ENCODE results near the gene GMNC. TPM values are rescaled to one million over a fixed set of nuclear protein-coding genes. Genes with fewer than 3 reads are reported as not detected.
"Not testable (repeated sequence)": the region's sequence is repeated elsewhere in the genome, so short reads cannot be mapped to it uniquely, and the experiment has no call there.

Gene GMNC
- total and polyA plus RNA-seq, 12 donors = 0.07 to 3.7 (median 0.45) TPM; not detected in 1

DNA sequence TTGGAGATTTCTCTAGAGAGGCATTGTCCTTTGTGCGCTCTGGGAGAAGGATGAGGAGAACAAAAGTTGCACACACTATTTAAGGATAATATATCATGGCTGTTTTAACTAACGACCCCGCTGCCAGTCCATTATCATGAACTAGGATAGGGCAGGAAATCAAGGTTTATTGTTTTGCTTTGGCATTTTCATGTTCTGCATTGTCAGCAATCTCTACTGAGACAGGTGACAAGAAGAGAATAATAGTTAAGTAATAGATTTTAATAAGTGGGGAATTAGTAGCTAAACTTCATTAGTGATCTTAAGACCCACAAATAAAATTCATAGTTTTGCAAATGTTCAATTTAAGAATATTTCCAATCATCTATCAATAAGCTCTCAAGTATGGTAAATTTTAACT, 20.6 kb upstream of the GMNC start:
- intact Hi-C loops (cut with DNase I) = loop anchor here in 7 of 10 donors (2.0 to 10.0 kb wide), 4 partner anchors 169 to 181 kb away; no protein-coding TSS in a partner anchor
- H3K9me3 ChIP-seq = no peaks in the 10 kb centered on the region
- WGBS, 2 donors = 63 to 75% methylated on average over 3 of the region's 3 CpGs
- TF ChIP-seq, protein P1, sequence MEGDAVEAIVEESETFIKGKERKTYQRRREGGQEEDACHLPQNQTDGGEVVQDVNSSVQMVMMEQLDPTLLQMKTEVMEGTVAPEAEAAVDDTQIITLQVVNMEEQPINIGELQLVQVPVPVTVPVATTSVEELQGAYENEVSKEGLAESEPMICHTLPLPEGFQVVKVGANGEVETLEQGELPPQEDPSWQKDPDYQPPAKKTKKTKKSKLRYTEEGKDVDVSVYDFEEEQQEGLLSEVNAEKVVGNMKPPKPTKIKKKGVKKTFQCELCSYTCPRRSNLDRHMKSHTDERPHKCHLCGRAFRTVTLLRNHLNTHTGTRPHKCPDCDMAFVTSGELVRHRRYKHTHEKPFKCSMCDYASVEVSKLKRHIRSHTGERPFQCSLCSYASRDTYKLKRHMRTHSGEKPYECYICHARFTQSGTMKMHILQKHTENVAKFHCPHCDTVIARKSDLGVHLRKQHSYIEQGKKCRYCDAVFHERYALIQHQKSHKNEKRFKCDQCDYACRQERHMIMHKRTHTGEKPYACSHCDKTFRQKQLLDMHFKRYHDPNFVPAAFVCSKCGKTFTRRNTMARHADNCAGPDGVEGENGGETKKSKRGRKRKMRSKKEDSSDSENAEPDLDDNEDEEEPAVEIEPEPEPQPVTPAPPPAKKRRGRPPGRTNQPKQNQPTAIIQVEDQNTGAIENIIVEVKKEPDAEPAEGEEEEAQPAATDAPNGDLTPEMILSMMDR (IDR thresholded peaks at IDR 0.05) = no peak
- no peak overlapping the region for H3K4me3 ChIP-seq
- DNase-seq (no peak), ATAC-seq (no peak)
- no peaks in the 10 kb centered on the region for H3K36me3 ChIP-seq
- no peaks in the 10 kb centered on the region for H3K4me1 ChIP-seq
- H3K27ac ChIP-seq = no peak overlapping the region
- H3K27me3 ChIP-seq = peaks cover 0 to under 1% (median 0%) of the 10 kb centered on the region in 7 donors

GRCh38 chr3:190877925-190878324, 15.4 kb upstream of the GMNC start:
- intact Hi-C loops (cut with DNase I) = no loop called here
- DNase-seq = no peak
- no peak overlapping the region for H3K4me3 ChIP-seq
- no peak for ATAC-seq
- WGBS, 2 donors = 87 to 88% methylated on average over 17 of the region's 17 CpGs
- H3K36me3 ChIP-seq = no peaks in the 10 kb centered on the region
- H3K9me3 ChIP-seq = no peaks in the 10 kb centered on the region
- TF ChIP-seq, protein P1 (IDR thresholded peaks at IDR 0.05) = peak in 5 of 9 donors; percentile 5 to 15 (median 13)
- H3K27me3 ChIP-seq = no peaks in the 10 kb centered on the region
- no peaks in the 10 kb centered on the region for H3K4me1 ChIP-seq
- no peak overlapping the region for H3K27ac ChIP-seq

DNA sequence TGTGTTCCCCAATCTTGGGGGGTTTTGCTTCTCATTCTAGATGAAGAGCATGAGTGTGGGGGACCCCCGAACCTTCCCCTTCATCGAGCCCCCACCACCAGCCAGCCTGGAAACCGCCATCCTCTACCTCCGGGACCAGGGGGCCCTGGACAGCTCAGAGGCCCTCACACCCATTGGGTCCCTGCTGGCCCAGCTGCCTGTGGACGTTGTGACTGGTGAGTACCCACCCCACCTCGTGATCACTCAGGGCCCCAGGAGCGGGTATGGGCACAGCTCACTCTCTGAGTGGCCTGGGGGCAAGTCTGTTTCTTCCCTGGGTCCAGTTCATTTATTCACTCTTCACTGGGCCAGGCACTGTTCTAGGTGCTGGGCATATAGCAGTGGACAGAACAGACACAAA, 13.9 kb upstream of the GMNC start:
- H3K27ac ChIP-seq; H3K9me3 ChIP-seq; H3K4me3 ChIP-seq; H3K27me3 ChIP-seq; H3K36me3 ChIP-seq; intact Hi-C loops (cut with DNase I); H3K4me1 ChIP-seq; DNase-seq: not testable (repeated sequence)
- WGBS, 2 donors = 89 to 92% methylated on average over 4 to 5 of the region's 7 CpGs
- peak in 1 of 8 donors; percentile 34 for ATAC-seq

DNA sequence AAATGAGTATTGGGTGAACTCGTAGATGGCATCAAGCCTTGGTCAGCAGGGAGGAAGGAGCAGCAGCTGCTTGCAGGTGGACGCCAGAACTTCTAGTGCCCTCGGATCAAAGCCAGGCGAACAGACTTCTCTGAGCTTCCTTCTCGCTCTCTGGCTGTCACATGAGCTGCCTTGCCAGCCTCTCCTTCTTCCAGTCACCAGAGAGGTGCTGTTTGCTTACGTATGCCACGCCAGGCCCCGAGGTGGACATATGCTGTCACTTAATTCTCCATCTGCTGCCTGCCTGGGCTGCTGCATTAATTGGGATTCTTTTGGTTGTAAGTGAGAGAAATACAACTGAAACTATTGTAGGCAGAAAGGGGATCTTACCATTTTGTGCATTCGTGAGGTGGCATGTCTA, 12.6 kb upstream of the GMNC start:
- intact Hi-C loops (cut with DNase I); H3K9me3 ChIP-seq; H3K4me1 ChIP-seq; H3K27ac ChIP-seq; H3K4me3 ChIP-seq; H3K36me3 ChIP-seq; DNase-seq; ATAC-seq; H3K27me3 ChIP-seq: not testable (repeated sequence)
- 90 to 94% methylated on average over 9 of the region's 9 CpGs for WGBS, 2 donors

DNA sequence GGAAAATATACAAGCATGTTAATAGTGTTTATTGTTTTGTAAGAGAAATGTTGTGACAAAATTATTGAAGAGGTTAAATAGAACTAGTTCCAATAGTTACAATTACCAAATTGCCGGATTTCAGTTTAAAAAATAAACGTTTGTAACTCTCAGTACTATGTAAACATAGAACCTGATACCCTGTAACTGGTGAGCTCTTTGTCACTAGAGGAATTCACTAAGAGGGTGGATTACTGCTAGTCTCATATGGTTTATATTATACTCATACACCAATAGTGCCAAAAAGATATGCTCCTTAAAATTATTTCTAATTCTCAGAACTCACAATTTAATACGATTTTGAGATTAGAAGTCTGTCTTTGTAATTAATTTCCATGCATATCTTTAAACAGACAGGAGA, 7.6 kb upstream of the GMNC start:
- WGBS, 2 donors = 68 to 76% methylated on average over 3 of the region's 3 CpGs
- Histone ChIP-seq H3K36me3 (no peaks in the 10 kb centered on the region), H3K4me3 (no peak overlapping the region), H3K4me1 (no peaks in the 10 kb centered on the region), H3K9me3 (no peaks in the 10 kb centered on the region), H3K27ac (no peak overlapping the region), H3K27me3 (no peaks in the 10 kb centered on the region)
- DNase-seq = no peak
- intact Hi-C loops (cut with DNase I) = no loop called here
- no peak for ATAC-seq
- TF ChIP-seq, protein P1 (IDR thresholded peaks at IDR 0.05) = no peak
